ENCODE measurements around the gene FSIP2.

GRCh38 chr2:185771396-185771795, 32.8 kb downstream of the FSIP2 start:
- TF ChIP-seq CTCF (IDR thresholded peaks at IDR 0.05): no peak
- no peak for TF ChIP-seq POLR2A (IDR thresholded peaks at IDR 0.05)
